GM12864 (cell line): Measurements from ENCODE around the gene COMMD9.
"Not testable (repeated sequence)": the region's sequence is repeated elsewhere in the genome, so short reads cannot be mapped to it uniquely, and the experiment has no call there.

Experiments used
- DNase-seq: peaks from one replicate; pipeline ENCODE4 v3.0.0-alpha.2; 2011; ENCODE audit warnings: low read depth
- H3K4me3 ChIP-seq: 2 replicates; pipeline ENCODE4 v1.5.1; 2011; ENCODE audit warnings: mild to moderate bottlenecking, low read depth, low read length, control low read depth
- CTCF ChIP-seq: IDR thresholded peaks from 2 replicates; pipeline ENCODE4 v1.5.1; 2011; ENCODE audit warnings: low read depth, mild to moderate bottlenecking, moderate library complexity, low read length, control low read depth, inconsistent platforms; ENCODE audit errors: missing control alignments

Gene COMMD9

GRCh38 chr11:36289226-36289852 lies at the start of gene COMMD9:
Gene COMMD9 (minus strand): TSS chr11:36289424. CDS start chr11:36289412, 12 bp downstream.
- peak within 1 kb of the TSS; percentile 76 for H3K4me3 ChIP-seq
- TF ChIP-seq CTCF, result no peak
- peak; percentile 82 for DNase-seq

- no peak for TF ChIP-seq CTCF
- H3K4me3 ChIP-seq, result no peak overlapping the region
- no peak for DNase-seq
Measured at GRCh38 chr11:36333897-36334296, 44.7 kb upstream of the COMMD9 start.

- TF ChIP-seq CTCF, result no peak
- no peak overlapping the region for H3K4me3 ChIP-seq
- no peak for DNase-seq
Measured at GRCh38 chr11:36333468-36333867, 44.2 kb upstream of the COMMD9 start.

- TF ChIP-seq CTCF, result no peak
- no peak overlapping the region for H3K4me3 ChIP-seq
- DNase-seq, result no peak
Measured at GRCh38 chr11:36330411-36330810, 41.2 kb upstream of the COMMD9 start.

- no peak for TF ChIP-seq CTCF
- H3K4me3 ChIP-seq, result no peak overlapping the region
- DNase-seq, result no peak
Measured at GRCh38 chr11:36328966-36329673, 39.9 kb upstream of the COMMD9 start.

GRCh38 chr11:36326524-36327419 lies 37.5 kb upstream of the COMMD9 start:
- peak; percentile 7 for DNase-seq
- no peak overlapping the region for H3K4me3 ChIP-seq

GRCh38 chr11:36325403-36325802 lies 36.2 kb upstream of the COMMD9 start:
- not testable (repeated sequence) for DNase-seq, H3K4me3 ChIP-seq

More at GRCh38 chr11:36326524-36327419, 37.5 kb upstream of the COMMD9 start:
- no peak for TF ChIP-seq CTCF

GRCh38 chr11:36324956-36325355 lies 35.7 kb upstream of the COMMD9 start:
- not testable (repeated sequence) for DNase-seq, H3K4me3 ChIP-seq
